ENCODE data around the gene LAPTM5.

GRCh38 chr1:30701258-30701633, 56.3 kb downstream of the LAPTM5 start:
- TF ChIP-seq JUND (IDR thresholded peaks at IDR 0.05; ENCODE audit: low read depth, low read length) (no peak), ZBTB33 (IDR thresholded peaks at IDR 0.05) (no peak), EZH2 (IDR thresholded peaks at IDR 0.05; ENCODE audit: borderline replicate concordance, control insufficient read depth, low read depth, low read length) (no peak), CTCF (IDR thresholded peaks at IDR 0.05 in 2 of 3, conservative IDR thresholded peaks at IDR 0.05 in 1 of 3; ENCODE audit: control insufficient read depth in 2 of 3, extremely low read depth in 1 of 3, insufficient read depth in 1 of 3, low read depth in 3 of 3, low read length in 3 of 3) (no peak), USF2 (IDR thresholded peaks at IDR 0.05; ENCODE audit: borderline replicate concordance, low read depth, low read length) (no peak), NFYA (IDR thresholded peaks at IDR 0.05; ENCODE audit: borderline replicate concordance, low read depth, low read length) (no peak), EED (IDR thresholded peaks at IDR 0.05; ENCODE audit: low read depth) (no peak), HDAC2 (IDR thresholded peaks at IDR 0.05) (no peak), BHLHE40 (IDR thresholded peaks at IDR 0.05; ENCODE audit: borderline replicate concordance in 1 of 2, low read depth in 2 of 2, low read length in 1 of 2) (no peak), POU2F2 (IDR thresholded peaks at IDR 0.05; ENCODE audit: borderline replicate concordance, low read depth, low read length) (no peak)
- TF ChIP-seq, protein P1, sequence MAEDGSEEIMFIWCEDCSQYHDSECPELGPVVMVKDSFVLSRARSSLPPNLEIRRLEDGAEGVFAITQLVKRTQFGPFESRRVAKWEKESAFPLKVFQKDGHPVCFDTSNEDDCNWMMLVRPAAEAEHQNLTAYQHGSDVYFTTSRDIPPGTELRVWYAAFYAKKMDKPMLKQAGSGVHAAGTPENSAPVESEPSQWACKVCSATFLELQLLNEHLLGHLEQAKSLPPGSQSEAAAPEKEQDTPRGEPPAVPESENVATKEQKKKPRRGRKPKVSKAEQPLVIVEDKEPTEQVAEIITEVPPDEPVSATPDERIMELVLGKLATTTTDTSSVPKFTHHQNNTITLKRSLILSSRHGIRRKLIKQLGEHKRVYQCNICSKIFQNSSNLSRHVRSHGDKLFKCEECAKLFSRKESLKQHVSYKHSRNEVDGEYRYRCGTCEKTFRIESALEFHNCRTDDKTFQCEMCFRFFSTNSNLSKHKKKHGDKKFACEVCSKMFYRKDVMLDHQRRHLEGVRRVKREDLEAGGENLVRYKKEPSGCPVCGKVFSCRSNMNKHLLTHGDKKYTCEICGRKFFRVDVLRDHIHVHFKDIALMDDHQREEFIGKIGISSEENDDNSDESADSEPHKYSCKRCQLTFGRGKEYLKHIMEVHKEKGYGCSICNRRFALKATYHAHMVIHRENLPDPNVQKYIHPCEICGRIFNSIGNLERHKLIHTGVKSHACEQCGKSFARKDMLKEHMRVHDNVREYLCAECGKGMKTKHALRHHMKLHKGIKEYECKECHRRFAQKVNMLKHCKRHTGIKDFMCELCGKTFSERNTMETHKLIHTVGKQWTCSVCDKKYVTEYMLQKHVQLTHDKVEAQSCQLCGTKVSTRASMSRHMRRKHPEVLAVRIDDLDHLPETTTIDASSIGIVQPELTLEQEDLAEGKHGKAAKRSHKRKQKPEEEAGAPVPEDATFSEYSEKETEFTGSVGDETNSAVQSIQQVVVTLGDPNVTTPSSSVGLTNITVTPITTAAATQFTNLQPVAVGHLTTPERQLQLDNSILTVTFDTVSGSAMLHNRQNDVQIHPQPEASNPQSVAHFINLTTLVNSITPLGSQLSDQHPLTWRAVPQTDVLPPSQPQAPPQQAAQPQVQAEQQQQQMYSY (CRISPR knock-in tag; IDR thresholded peaks at IDR 0.05), result no peak
- TF ChIP-seq, protein P2, sequence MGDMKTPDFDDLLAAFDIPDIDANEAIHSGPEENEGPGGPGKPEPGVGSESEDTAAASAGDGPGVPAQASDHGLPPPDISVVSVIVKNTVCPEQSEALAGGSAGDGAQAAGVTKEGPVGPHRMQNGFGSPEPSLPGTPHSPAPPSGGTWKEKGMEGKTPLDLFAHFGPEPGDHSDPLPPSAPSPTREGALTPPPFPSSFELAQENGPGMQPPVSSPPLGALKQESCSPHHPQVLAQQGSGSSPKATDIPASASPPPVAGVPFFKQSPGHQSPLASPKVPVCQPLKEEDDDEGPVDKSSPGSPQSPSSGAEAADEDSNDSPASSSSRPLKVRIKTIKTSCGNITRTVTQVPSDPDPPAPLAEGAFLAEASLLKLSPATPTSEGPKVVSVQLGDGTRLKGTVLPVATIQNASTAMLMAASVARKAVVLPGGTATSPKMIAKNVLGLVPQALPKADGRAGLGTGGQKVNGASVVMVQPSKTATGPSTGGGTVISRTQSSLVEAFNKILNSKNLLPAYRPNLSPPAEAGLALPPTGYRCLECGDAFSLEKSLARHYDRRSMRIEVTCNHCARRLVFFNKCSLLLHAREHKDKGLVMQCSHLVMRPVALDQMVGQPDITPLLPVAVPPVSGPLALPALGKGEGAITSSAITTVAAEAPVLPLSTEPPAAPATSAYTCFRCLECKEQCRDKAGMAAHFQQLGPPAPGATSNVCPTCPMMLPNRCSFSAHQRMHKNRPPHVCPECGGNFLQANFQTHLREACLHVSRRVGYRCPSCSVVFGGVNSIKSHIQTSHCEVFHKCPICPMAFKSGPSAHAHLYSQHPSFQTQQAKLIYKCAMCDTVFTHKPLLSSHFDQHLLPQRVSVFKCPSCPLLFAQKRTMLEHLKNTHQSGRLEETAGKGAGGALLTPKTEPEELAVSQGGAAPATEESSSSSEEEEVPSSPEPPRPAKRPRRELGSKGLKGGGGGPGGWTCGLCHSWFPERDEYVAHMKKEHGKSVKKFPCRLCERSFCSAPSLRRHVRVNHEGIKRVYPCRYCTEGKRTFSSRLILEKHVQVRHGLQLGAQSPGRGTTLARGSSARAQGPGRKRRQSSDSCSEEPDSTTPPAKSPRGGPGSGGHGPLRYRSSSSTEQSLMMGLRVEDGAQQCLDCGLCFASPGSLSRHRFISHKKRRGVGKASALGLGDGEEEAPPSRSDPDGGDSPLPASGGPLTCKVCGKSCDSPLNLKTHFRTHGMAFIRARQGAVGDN (IDR thresholded peaks at IDR 0.05), result no peak

Data from GM12878 (cell line).